Inflammatory macrophage treated with lipopolysaccharide for 4 hours (primary cell): ENCODE measurements around the gene ZSWIM4.
"Not testable (repeated sequence)": the region's sequence is repeated elsewhere in the genome, so short reads cannot be mapped to it uniquely, and the experiment has no call there.

Experiments used
- DNase-seq: peaks from one replicate; pipeline ENCODE4 v3.0.0-alpha.2; 2020

ZSWIM4 gene

GRCh38 chr19:13850910-13851733 is 55.9 kb downstream of the ZSWIM4 start:
- peak; percentile 84 for DNase-seq

- DNase-seq = not testable (repeated sequence)
These were observed 56.5 kb downstream of the ZSWIM4 start for GRCh38 chr19:13851734-13852114.

- not testable (repeated sequence) for DNase-seq
These were observed 57.0 kb downstream of the ZSWIM4 start for GRCh38 chr19:13852171-13852707.

GRCh38 chr19:13856497-13856896 is 61.3 kb downstream of the ZSWIM4 start:
- no peak for DNase-seq

- no peak for DNase-seq
These were observed 64.2 kb downstream of the ZSWIM4 start for GRCh38 chr19:13859361-13859880.

GRCh38 chr19:13860679-13861391 is 65.6 kb downstream of the ZSWIM4 start:
- no peak for DNase-seq

- peak; percentile 38 for DNase-seq
These were observed 66.1 kb downstream of the ZSWIM4 start for GRCh38 chr19:13861392-13861713.

- peak; percentile 93 for DNase-seq
These were observed 66.7 kb downstream of the ZSWIM4 start for GRCh38 chr19:13861714-13862531.

GRCh38 chr19:13864046-13864666 is 68.9 kb downstream of the ZSWIM4 start:
- no peak for DNase-seq

GRCh38 chr19:13864667-13865570 is 69.7 kb downstream of the ZSWIM4 start:
- DNase-seq = no peak

GRCh38 chr19:13865571-13866462 is 70.6 kb downstream of the ZSWIM4 start:
- no peak for DNase-seq

GRCh38 chr19:13866463-13867046 is 71.3 kb downstream of the ZSWIM4 start:
- no peak for DNase-seq

GRCh38 chr19:13868663-13869062 is 73.4 kb downstream of the ZSWIM4 start:
- DNase-seq = peak; percentile 55

GRCh38 chr19:13869281-13869680 is 74.0 kb downstream of the ZSWIM4 start:
- no peak for DNase-seq

- DNase-seq = no peak
These were observed 75.6 kb downstream of the ZSWIM4 start for GRCh38 chr19:13870873-13871272.

GRCh38 chr19:13872339-13872694 is 77.1 kb downstream of the ZSWIM4 start:
- DNase-seq = no peak

- DNase-seq = no peak
These were observed 77.6 kb downstream of the ZSWIM4 start for GRCh38 chr19:13872695-13873389.

GRCh38 chr19:13873834-13874515 is 78.7 kb downstream of the ZSWIM4 start:
- no peak for DNase-seq

GRCh38 chr19:13875824-13876223 is 80.6 kb downstream of the ZSWIM4 start:
- no peak for DNase-seq
